H9 (cell line): ENCODE measurements around the gene DBF4. TPM values are rescaled to one million over a fixed set of nuclear protein-coding genes. Genes with fewer than 3 reads are reported as not detected.

Experiments used
- DNase-seq: peaks from one replicate; pipeline ENCODE4 v3.0.0-alpha.2; 2017
- H2AFZ ChIP-seq: one replicate; pipeline ENCODE4 v1.6.1; 2013; ENCODE audit warnings: mild to moderate bottlenecking, low read length, control low read depth, moderate library complexity
- H2AK5ac ChIP-seq: 2 replicates; pipeline ENCODE4 v1.6.1; 2013; ENCODE audit warnings: low read length, control low read depth, mixed read lengths; ENCODE audit not compliant: insufficient read length
- H2BK120ac ChIP-seq: one replicate; pipeline ENCODE4 v1.6.1; 2013; ENCODE audit warnings: low read depth, mild to moderate bottlenecking, low read length, control low read depth, inconsistent platforms; ENCODE audit not compliant: poor library complexity, severe bottlenecking
- H2BK12ac ChIP-seq: 2 replicates; pipeline ENCODE4 v1.6.1; 2013; ENCODE audit warnings: low read length, control low read depth, mixed read lengths, low read depth; ENCODE audit not compliant: insufficient read length
- H2BK15ac ChIP-seq: 2 replicates; pipeline ENCODE4 v1.6.1; 2013; ENCODE audit warnings: low read depth, low read length, control low read depth
- H2BK20ac ChIP-seq: one replicate; pipeline ENCODE4 v1.6.1; 2013; ENCODE audit warnings: low read depth, mild to moderate bottlenecking, low read length, control low read depth, inconsistent platforms; ENCODE audit not compliant: poor library complexity, severe bottlenecking
- H2BK5ac ChIP-seq: 2 replicates; pipeline ENCODE4 v1.6.1; 2013; ENCODE audit warnings: low read length, control low read depth, mixed read lengths; ENCODE audit not compliant: insufficient read length
- H3K14ac ChIP-seq: 2 replicates; pipeline ENCODE4 v1.6.1; 2013; ENCODE audit warnings: low read length, control low read depth; ENCODE audit not compliant: insufficient read depth
- H3K18ac ChIP-seq: 2 replicates; pipeline ENCODE4 v1.6.1; 2013; ENCODE audit warnings: low read depth, mild to moderate bottlenecking, mixed read lengths, low read length, control low read depth; ENCODE audit not compliant: insufficient read length
- H3K23ac ChIP-seq: 2 replicates; pipeline ENCODE4 v1.6.1; 2013; ENCODE audit warnings: low read length, control low read depth, mixed read lengths, low read depth; ENCODE audit not compliant: insufficient read length
- H3K23me2 ChIP-seq: 2 replicates; pipeline ENCODE4 v1.6.1; 2013; ENCODE audit warnings: low read depth, mild to moderate bottlenecking, mixed read lengths, low read length, control low read depth; ENCODE audit not compliant: insufficient read length, poor library complexity, severe bottlenecking
- H3K27ac ChIP-seq: 2 replicates; pipeline ENCODE4 v1.5.1; 2013; ENCODE audit warnings: low read length, control low read depth, mixed read lengths, low read depth; ENCODE audit not compliant: insufficient read length
- H3K27me3 ChIP-seq: 2 replicates; pipeline ENCODE4 v1.6.1; 2013; ENCODE audit warnings: low read length, control low read depth, inconsistent platforms; ENCODE audit not compliant: insufficient read depth
- H3K4ac ChIP-seq: 2 replicates; pipeline ENCODE4 v1.6.1; 2013; ENCODE audit warnings: low read depth, mild to moderate bottlenecking, control low read depth, inconsistent platforms, low read length, moderate library complexity
- H3K4me1 ChIP-seq: 2 replicates; pipeline ENCODE4 v1.6.1; 2013; ENCODE audit warnings: low read length, control low read depth, inconsistent platforms; ENCODE audit not compliant: insufficient read depth
- H3K4me2 ChIP-seq: 2 replicates; pipeline ENCODE4 v1.6.1; 2013; ENCODE audit warnings: low read length, control low read depth, mixed read lengths; ENCODE audit not compliant: insufficient read length, insufficient read depth
- H3K56ac ChIP-seq: 2 replicates; pipeline ENCODE4 v1.6.1; 2013; ENCODE audit warnings: low read depth, mild to moderate bottlenecking, mixed read lengths, low read length, control low read depth; ENCODE audit not compliant: insufficient read length
- H3K79me1 ChIP-seq: 2 replicates; pipeline ENCODE4 v1.6.1; 2013; ENCODE audit warnings: low read depth, mild to moderate bottlenecking, moderate library complexity, low read length, control low read depth, inconsistent platforms; ENCODE audit not compliant: insufficient read depth, poor library complexity, severe bottlenecking
- H3K79me2 ChIP-seq: 2 replicates; pipeline ENCODE4 v1.6.1; 2013; ENCODE audit warnings: low read length, control low read depth, inconsistent platforms; ENCODE audit not compliant: insufficient read depth
- H3K9ac ChIP-seq: 2 replicates; pipeline ENCODE4 v1.6.1; 2013; ENCODE audit warnings: low read length, control low read depth, mixed read lengths; ENCODE audit not compliant: insufficient read length; ENCODE audit errors: extremely low read depth
- H3K9me3 ChIP-seq: one replicate; pipeline ENCODE4 v1.6.1; 2013; ENCODE audit warnings: low read depth, low read length, inconsistent platforms; ENCODE audit not compliant: control insufficient read depth
- H3T11ph ChIP-seq: one replicate; pipeline ENCODE4 v1.6.1; 2013; ENCODE audit warnings: mild to moderate bottlenecking, low read length, control low read depth, inconsistent platforms
- H4K20me1 ChIP-seq: one replicate; pipeline ENCODE4 v1.6.1; 2013; ENCODE audit not compliant: control insufficient read depth, insufficient read length, insufficient read depth
- H4K5ac ChIP-seq: 2 replicates; pipeline ENCODE4 v1.6.1; 2013; ENCODE audit warnings: low read depth, mild to moderate bottlenecking, mixed read lengths, low read length, control low read depth; ENCODE audit not compliant: insufficient read length
- H4K8ac ChIP-seq: replicated peaks from 2 replicates; pipeline ENCODE4 v1.6.1; 2013; ENCODE audit warnings: low read length, control low read depth, mixed read lengths, low read depth; ENCODE audit not compliant: insufficient read length
- H4K91ac ChIP-seq: 2 replicates; pipeline ENCODE4 v1.6.1; 2013; ENCODE audit warnings: low read depth, mild to moderate bottlenecking, moderate library complexity, mixed read lengths, low read length, control low read depth; ENCODE audit not compliant: insufficient read length
- H3K27ac Mint-ChIP-seq, 3 experiments: 2 replicates in 2 of 3; 3 replicates in 1 of 3; pipeline ENCODE4 v1.8.0; 2020 to 2021; ENCODE audit warnings: mixed read lengths in 3 of 3, mild to moderate bottlenecking in 1 of 3, moderate library complexity in 1 of 3
- H3K27me3 Mint-ChIP-seq: 2 replicates; pipeline ENCODE4 v1.8.0; 2021; ENCODE audit warnings: low read depth, mild to moderate bottlenecking, moderate library complexity, mixed read lengths
- H3K36me3 Mint-ChIP-seq, 3 experiments: 2 replicates in 2 of 3; 3 replicates in 1 of 3; pipeline ENCODE4 v1.8.0; 2020 to 2021; ENCODE audit warnings: low read depth in 3 of 3, mixed read lengths in 3 of 3; ENCODE audit not compliant: insufficient read depth in 1 of 3
- H3K4me1 Mint-ChIP-seq, 2 experiments: 2 replicates each; pipeline ENCODE4 v1.8.0; 2020; ENCODE audit warnings: mixed read lengths in 2 of 2
- H3K4me3 Mint-ChIP-seq, 2 experiments: 2 replicates in 1 of 2; 3 replicates in 1 of 2; pipeline ENCODE4 v1.8.0; 2020 to 2021; ENCODE audit warnings: mild to moderate bottlenecking in 2 of 2, mixed read lengths in 2 of 2, moderate library complexity in 1 of 2
- H3K9me3 Mint-ChIP-seq, 2 experiments: 2 replicates in 1 of 2; 3 replicates in 1 of 2; pipeline ENCODE4 v1.8.0; 2020; ENCODE audit warnings: mild to moderate bottlenecking in 2 of 2, mixed read lengths in 2 of 2, moderate library complexity in 1 of 2
- CTCF ChIP-seq: fragments of 200-600 bp; sonication (generic); conservative IDR thresholded peaks from 3 replicates; pipeline ENCODE4 v1.8.0; 2021; ENCODE audit warnings: antibody characterized with exemption, mild to moderate bottlenecking
- WGBS: extraction: QIAGEN DNeasy Blood & Tissue Kit; methylation state at CpG from one replicate; pipeline ENCODE4 v1.1.7; 2013; ENCODE audit warnings: missing lambda C conversion rate, low lambda C conversion rate, mixed read lengths; ENCODE audit not compliant: insufficient read length; ENCODE audit errors: extremely low coverage; 5-methylcytosine and 5-hydroxymethylcytosine counted together
- total RNA-seq: library from RNA; stranded (reverse); gene quantifications from 2 replicates; pipeline ENCODE4 v1.2.1, GENCODE V29; 2021

The DBF4 gene
- total RNA-seq, 1 experiment from 2014 or later: 75.9 TPM

GRCh38 chr7:87934699-87935383 lies 58.5 kb downstream of the DBF4 start:
- Histone ChIP-seq H3K4ac (no peak overlapping the region), H2AFZ (no peak overlapping the region), H4K91ac (no peak overlapping the region), H3K27ac (no peak overlapping the region), H2BK12ac (no peak overlapping the region), H3K56ac (no peak overlapping the region), H3K18ac (no peak overlapping the region), H2AK5ac (no peak overlapping the region), H3K9ac (peak overlapping the region; percentile 48), H4K5ac (no peak overlapping the region), H2BK5ac (no peak overlapping the region), H3K79me2 (no peaks in the 10 kb centered on the region), H3K14ac (peak overlapping the region; percentile 41; the same call in 1 of the 2 replicates), H3K9me3 (no peaks in the 10 kb centered on the region), H2BK120ac (no peak overlapping the region), H4K8ac (no peak overlapping the region), H3K79me1 (no peaks in the 10 kb centered on the region), H2BK20ac (no peak overlapping the region), H3K27me3 (no peaks in the 10 kb centered on the region), H2BK15ac (no peak overlapping the region), H4K20me1 (no peaks in the 10 kb centered on the region), H3K23me2 (peaks cover 10% of the 10 kb centered on the region), H3K23ac (no peak overlapping the region), H3K4me2 (peak overlapping the region; percentile 87), H3T11ph (no peak overlapping the region), H3K4me1 (no peaks in the 10 kb centered on the region)
- Mint-ChIP-seq H3K27me3 (peaks cover 24% of the 10 kb centered on the region), H3K27ac (peak overlapping the region in 2 of 3 experiments; percentile 91 to 92; a peak in 4 of 7 replicates), H3K4me1 (peaks cover 8% of the 10 kb centered on the region in 2 experiments), H3K36me3 (peaks cover 6 to 10% (median 9%) of the 10 kb centered on the region in 3 experiments; a peak in 4 of 7 replicates), H3K9me3 (no peaks in the 10 kb centered on the region), H3K4me3 (peak overlapping the region; percentile 85 to 94)
- no peak for TF ChIP-seq CTCF
- no CpG with 5 or more reads among the region's 47 CpGs for WGBS
- DNase-seq: peak; percentile 35
